A549 (cell line): ENCODE measurements around the gene ALDH16A1. TPM values are rescaled to one million over a fixed set of nuclear protein-coding genes. Genes with fewer than 3 reads are reported as not detected.

Experiments
- ATAC-seq, 2 experiments: fragments of 200-7000 bp in 1 of 2; fragments of >200 bp in 1 of 2; cut with Nextera tagmentation in 1 of 2; cut with Tn5 transposase in 1 of 2; 3 replicates each; pipeline versions ENCODE4 v1.8.0 to v1.9.1; 2018 to 2020; ENCODE audit warnings: mild to moderate bottlenecking in 1 of 2, moderate library complexity in 1 of 2
- CTCF ChIA-PET: fragments of 300-600 bp; sonication (Branson Sonifier 250); formaldehyde crosslinking; extraction: SDS; loops from one replicate; lab custom pipeline; 2021; ENCODE audit warnings: antibody characterized with exemption, inconsistent platforms; lab: Yijun Ruan, JAX
- POLR2A ChIA-PET: fragments of 350-600 bp; formaldehyde crosslinking; extraction: SDS; loops from one replicate; lab custom pipeline; 2021; ENCODE audit warnings: antibody characterized with exemption, inconsistent platforms; lab: Yijun Ruan, JAX
- DNase-seq, 2 experiments: peaks; one replicate each; pipeline versions ENCODE4 v3.0.0 to v3.0.0-alpha.2; 2011 to 2016; ENCODE audit warnings: low read depth in 1 of 2, low spot score in 1 of 2
- FAIRE-seq: peaks from 2 replicates; lab custom pipeline; 2011; peaks lifted over from hg19 to GRCh38; lab: Jason Lieb, UNC
- H3K27ac ChIP-seq, 2 experiments: fragments of >200 bp; sonication (Bioruptor Twin); formaldehyde crosslinking; 3 replicates each; pipeline ENCODE4 v1.5.1; 2016 to 2017
- H3K4me1 ChIP-seq: fragments of >200 bp; sonication (Bioruptor Twin); formaldehyde crosslinking; 3 replicates; pipeline ENCODE4 v1.6.1; 2016
- H3K4me2 ChIP-seq: fragments of >200 bp; sonication (Bioruptor Twin); formaldehyde crosslinking; 3 replicates; pipeline ENCODE4 v1.6.1; 2016
- H3K4me3 ChIP-seq: fragments of >200 bp; sonication (Bioruptor Twin); formaldehyde crosslinking; 3 replicates; pipeline ENCODE4 v1.5.1; 2016
- H3K9me3 ChIP-seq: fragments of >200 bp; sonication (Bioruptor Twin); formaldehyde crosslinking; 3 replicates; pipeline ENCODE4 v1.6.1; 2016
- BHLHE40 ChIP-seq: IDR thresholded peaks from 2 replicates; pipeline ENCODE4 v1.6.1; 2012; ENCODE audit warnings: low read depth, low read length, inconsistent platforms
- CBX2 ChIP-seq: fragments of 200-600 bp; sonication (generic); IDR thresholded peaks from 2 replicates; pipeline ENCODE4 v1.6.1; 2016; ENCODE audit warnings: low read depth, mild to moderate bottlenecking, borderline replicate concordance
- CHD2 ChIP-seq: fragments of 150-350 bp; IDR thresholded peaks from 2 replicates; pipeline ENCODE4 v1.6.1; 2014; ENCODE audit warnings: low read length; ENCODE audit not compliant: partially characterized antibody
- EP300 ChIP-seq, 2 experiments: fragments of >200 bp; sonication (Bioruptor Twin); formaldehyde crosslinking; IDR thresholded peaks; 2 replicates in 1 of 2; 3 replicates in 1 of 2; pipeline ENCODE4 v1.6.1; 2016 to 2017
- ESRRA ChIP-seq: fragments of 150-350 bp; IDR thresholded peaks from 2 replicates; pipeline ENCODE4 v1.6.1; 2014; ENCODE audit warnings: mild to moderate bottlenecking, low read length, borderline replicate concordance
- FOXS1 ChIP-seq: fragments of 250-450 bp; sonication (Bioruptor Pico); IDR thresholded peaks from 2 replicates; pipeline ENCODE4 v1.5.0; 2020; ENCODE audit warnings: mild to moderate bottlenecking, moderate library complexity
- GATA3 ChIP-seq: IDR thresholded peaks from 2 replicates; pipeline ENCODE4 v1.6.1; 2012; ENCODE audit warnings: borderline replicate concordance
- HOXA7 ChIP-seq: fragments of 250-450 bp; sonication (Bioruptor Pico); IDR thresholded peaks from 2 replicates; pipeline ENCODE4 v1.5.0; 2020; ENCODE audit warnings: mild to moderate bottlenecking, moderate library complexity
- HOXB5 ChIP-seq: fragments of 250-450 bp; sonication (Bioruptor Pico); IDR thresholded peaks from 2 replicates; pipeline ENCODE4 v1.5.0; 2020; ENCODE audit warnings: mild to moderate bottlenecking, moderate library complexity
- JUN ChIP-seq, 2 experiments: fragments of >200 bp; sonication (Bioruptor Twin); formaldehyde crosslinking; IDR thresholded peaks; 2 replicates in 1 of 2; 3 replicates in 1 of 2; pipeline ENCODE4 v1.6.1; 2016 to 2017
- JUNB ChIP-seq: fragments of >200 bp; sonication (Bioruptor Twin); formaldehyde crosslinking; IDR thresholded peaks from 2 replicates; pipeline ENCODE4 v1.6.1; 2016
- KDM1A ChIP-seq: fragments of 200-600 bp; sonication (generic); IDR thresholded peaks from 2 replicates; pipeline ENCODE4 v1.6.1; 2016; ENCODE audit warnings: low read depth, mild to moderate bottlenecking
- MYC ChIP-seq: IDR thresholded peaks from 2 replicates; pipeline ENCODE4 v1.6.1; 2012; ENCODE audit warnings: mild to moderate bottlenecking, inconsistent platforms, low read length, improper control_type of control experiment, borderline replicate concordance
- NR3C1 ChIP-seq: fragments of >200 bp; sonication (Bioruptor Twin); formaldehyde crosslinking; IDR thresholded peaks from 3 replicates; pipeline ENCODE4 v1.6.1; 2017
- POLR2A ChIP-seq: IDR thresholded peaks from 2 replicates; pipeline ENCODE4 v1.6.1; 2012; ENCODE audit warnings: mild to moderate bottlenecking, low read length
- POLR2AphosphoS2 ChIP-seq: conservative IDR thresholded peaks from 2 replicates; pipeline ENCODE4 v1.6.1; 2012; ENCODE audit warnings: low read length, improper control_type of control experiment, inconsistent platforms
- RAD21 ChIP-seq, 2 experiments: fragments of >200 bp in 1 of 2; sonication (Bioruptor Twin) in 1 of 2; formaldehyde crosslinking in 1 of 2; IDR thresholded peaks in 1 of 2; conservative IDR thresholded peaks in 1 of 2; 2 replicates in 1 of 2; 3 replicates in 1 of 2; pipeline ENCODE4 v1.6.1; 2012 to 2018; ENCODE audit warnings: inconsistent platforms in 1 of 2
- RCOR1 ChIP-seq: fragments of 150-350 bp; IDR thresholded peaks from 2 replicates; pipeline ENCODE4 v1.6.1; 2014; ENCODE audit warnings: antibody characterized with exemption, low read length, low read depth
- SMC3 ChIP-seq: fragments of >200 bp; sonication (Bioruptor Twin); formaldehyde crosslinking; IDR thresholded peaks from 3 replicates; pipeline ENCODE4 v1.6.1; 2018; ENCODE audit warnings: inconsistent platforms
- TFCP2L1 ChIP-seq: fragments of 250-450 bp; sonication (Bioruptor Pico); IDR thresholded peaks from 2 replicates; pipeline ENCODE4 v1.5.0; 2021; ENCODE audit warnings: mild to moderate bottlenecking
- ZNF302 ChIP-seq: fragments of 250-450 bp; sonication (Bioruptor Pico); IDR thresholded peaks from 2 replicates; pipeline ENCODE4 v1.9.0; 2021; ENCODE audit warnings: inconsistent platforms, mild to moderate bottlenecking, moderate library complexity
- ZSCAN20 ChIP-seq: fragments of 250-450 bp; sonication (Bioruptor Pico); IDR thresholded peaks from 2 replicates; pipeline ENCODE4 v1.8.0; 2022; ENCODE audit warnings: mild to moderate bottlenecking, moderate library complexity
- WGBS: methylation state at CpG from one replicate; pipeline ENCODE4 v1.1.6; 2017; ENCODE audit errors: missing lambda C conversion rate; 5-methylcytosine and 5-hydroxymethylcytosine counted together
- polyA plus RNA-seq, 4 experiments: library from polyadenylated mRNA; depleted of rRNA in 3 of 4; stranded (reverse); fragments of >200 nt; fragmentation: RNase III in 1 of 4; extraction: RNeasy Plus Mini Kit Qiagen cat#74134 plus additional on column Dnase treatment in 1 of 4; gene quantifications; 2 replicates in 3 of 4; 3 replicates in 1 of 4; pipeline ENCODE4 v1.2.3, GENCODE V29; 2011 to 2017
- TF ChIP-seq, protein P1 (sequence below): fragments of 150-350 bp; IDR thresholded peaks from 2 replicates; pipeline ENCODE4 v1.6.1; 2014; ENCODE audit warnings: low read depth, mild to moderate bottlenecking, low read length
- TF ChIP-seq, protein P2 (sequence below): fragments of 450-650 bp; IDR thresholded peaks from 2 replicates; pipeline ENCODE4 v1.6.1; 2014; ENCODE audit warnings: antibody characterized with exemption
- TF ChIP-seq, protein P3 (sequence below): fragments of 200-600 bp; sonication (generic); IDR thresholded peaks from 2 replicates; pipeline ENCODE4 v1.6.1; 2016; ENCODE audit warnings: antibody characterized with exemption, mild to moderate bottlenecking, moderate library complexity
- TF ChIP-seq, protein P4 (sequence below): fragments of >200 bp; sonication (Bioruptor Twin); formaldehyde crosslinking; IDR thresholded peaks from 3 replicates; pipeline ENCODE4 v1.6.1; 2016
- TF ChIP-seq, protein P5 (sequence below): IDR thresholded peaks from 2 replicates; pipeline ENCODE4 v1.6.1; 2012

Gene ALDH16A1
- polyA plus RNA-seq, 2 of the 4 experiments (the other 2 are of a cell fraction): 10.2 to 23.0 TPM

DNA sequence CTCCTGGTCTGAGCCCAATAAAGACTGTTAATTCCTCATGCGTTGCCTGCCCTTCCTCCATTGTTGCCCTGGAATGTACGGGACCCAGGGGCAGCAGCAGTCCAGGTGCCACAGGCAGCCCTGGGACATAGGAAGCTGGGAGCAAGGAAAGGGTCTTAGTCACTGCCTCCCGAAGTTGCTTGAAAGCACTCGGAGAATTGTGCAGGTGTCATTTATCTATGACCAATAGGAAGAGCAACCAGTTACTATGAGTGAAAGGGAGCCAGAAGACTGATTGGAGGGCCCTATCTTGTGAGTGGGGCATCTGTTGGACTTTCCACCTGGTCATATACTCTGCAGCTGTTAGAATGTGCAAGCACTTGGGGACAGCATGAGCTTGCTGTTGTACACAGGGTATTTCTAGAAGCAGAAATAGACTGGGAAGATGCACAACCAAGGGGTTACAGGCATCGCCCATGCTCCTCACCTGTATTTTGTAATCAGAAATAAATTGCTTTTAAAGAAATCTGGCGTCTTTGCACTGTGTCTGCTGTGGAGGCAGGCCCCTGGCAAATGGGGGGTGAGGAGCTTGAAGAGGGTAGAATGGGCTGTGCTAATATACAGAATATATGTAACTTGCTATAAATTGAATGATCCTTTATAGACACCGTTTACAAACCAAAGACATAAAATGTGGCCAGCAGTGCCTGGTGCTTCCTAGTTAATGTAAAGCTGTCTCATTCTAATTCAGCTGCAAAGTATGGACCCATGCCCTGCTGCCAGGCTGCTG lies 39.0 kb downstream of the ALDH16A1 start:
- Histone ChIP-seq H3K4me1 (peaks cover 27% of the 10 kb centered on the region), H3K4me2 (0 out of 3 replicates have a peak overlapping the region, but pooled peaks have one; percentile 80), H3K4me3 (no peak overlapping the region)
- FAIRE-seq (no peak), DNase-seq (no peak), ATAC-seq (no peak)
- WGBS: 66% methylated on average over 7 of the region's 7 CpGs
- ChIA-PET CTCF (interaction anchor here (1.1 to 1.7 kb wide), 4 partner anchors 13 to 55 kb away, joined by 3 to 7 read pairs (median 5); partner anchors contain the start of gene FLT3LG), POLR2A (interaction anchor here (1.1 to 2.3 kb wide), 4 partner anchors 13 to 40 kb away, joined by 3 to 12 read pairs (median 4); partner anchors contain the start of genes ALDH16A1, PIH1D1 and RCN3)
- TF ChIP-seq KDM1A (no peak), ZSCAN20 (CRISPR knock-in tag) (0 out of 2 replicates have a peak, but pooled peaks have one; percentile 9)
- TF ChIP-seq, all 56 proteins: peak for 1
- Histone ChIP-seq H3K27ac (peak overlapping the region in 1 of 2 experiments; percentile 4; a peak in 1 of 6 replicates), H3K9me3 (no peaks in the 10 kb centered on the region)

DNA sequence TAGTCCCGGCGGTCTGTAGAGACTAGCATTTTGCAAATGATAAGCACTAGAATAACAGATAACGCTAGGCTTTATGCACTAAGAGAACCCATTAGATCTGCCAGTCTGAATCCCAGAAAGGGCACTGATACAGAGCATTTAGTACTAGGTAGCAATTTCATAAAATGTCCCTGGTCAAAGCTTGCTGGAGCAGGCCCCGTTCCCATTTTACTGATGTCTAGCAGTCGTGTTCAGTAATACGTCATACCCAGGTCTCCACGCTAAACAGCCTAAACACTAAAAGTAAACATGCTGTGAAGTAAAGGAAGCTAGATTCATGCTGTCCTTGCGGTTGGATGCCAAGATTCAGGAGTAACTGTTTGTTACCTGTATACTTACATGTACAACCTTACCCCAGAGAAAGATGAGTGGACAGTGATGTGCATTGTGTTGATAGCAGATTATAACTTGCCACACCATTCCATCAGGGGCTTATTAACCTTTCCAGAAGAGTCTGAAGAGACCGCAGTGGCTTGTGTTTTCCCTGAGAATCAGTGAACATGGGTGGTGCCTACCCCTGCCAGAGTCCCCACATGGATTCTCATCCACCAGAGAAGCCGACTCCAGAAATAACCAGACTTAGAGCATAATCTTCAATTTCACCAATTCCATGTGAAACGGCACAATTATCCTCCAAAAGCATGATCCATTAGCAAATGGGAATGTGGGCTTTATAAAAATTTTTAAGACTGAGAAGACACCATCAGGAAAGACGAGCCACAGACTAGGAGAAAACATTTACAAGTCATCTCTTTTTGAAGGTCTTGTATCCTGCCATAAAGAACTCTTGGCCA lies 39.8 kb downstream of the ALDH16A1 start:
- Histone ChIP-seq H3K4me2 (no peak overlapping the region), H3K27ac (peak overlapping the region in 1 of 2 experiments; percentile 4; a peak in 2 of 6 replicates), H3K4me3 (no peak overlapping the region), H3K4me1 (peaks cover 31% of the 10 kb centered on the region), H3K9me3 (no peaks in the 10 kb centered on the region)
- DNase-seq: peak in 1 of 2 experiments; percentile 83
- ChIA-PET POLR2A (interaction anchor here (0.6 to 2.3 kb wide), 5 partner anchors 14 to 94 kb away, joined by 3 to 12 read pairs (median 5); partner anchors contain the start of genes ALDH16A1, PIH1D1 and RCN3), CTCF (interaction anchor here (1.1 to 1.7 kb wide), 4 partner anchors 14 to 54 kb away, joined by 3 to 7 read pairs (median 5); partner anchors contain the start of gene FLT3LG)
- 54% methylated on average over 12 of the region's 12 CpGs for whole genome bisulfite sequencing
- ATAC-seq: peak; percentile 2 to 17; a peak in 5 of 6 replicates
- no peak for FAIRE-seq
- TF ChIP-seq NR3C1 (no peak), RCOR1 (no peak), RAD21 (conservative IDR thresholded peaks at IDR 0.05 in 1 of 2, IDR thresholded peaks at IDR 0.05 in 1 of 2) (no peak), ZNF302 (CRISPR knock-in tag) (no peak), GATA3 (peak; percentile 49), SMC3 (no peak), MYC (no peak), CHD2 (no peak), EP300 (IDR thresholded peaks at IDR 0.05) (no peak), POLR2AphosphoS2 (peak; percentile 100), ESRRA (no peak), HOXA7 (CRISPR knock-in tag) (peak; percentile 99), TFCP2L1 (peak; percentile 99), FOXS1 (CRISPR knock-in tag) (no peak), HOXB5 (peak; percentile 63; the same call in 1 of the 2 replicates), CBX2 (no peak), JUNB (no peak), JUN (IDR thresholded peaks at IDR 0.05) (peak; percentile 72 to 95), BHLHE40 (no peak), POLR2A (no peak; the same call in 1 of the 2 replicates), ZSCAN20 (CRISPR knock-in tag) (no peak; the same call in 1 of the 2 replicates)
- TF ChIP-seq, protein P1, sequence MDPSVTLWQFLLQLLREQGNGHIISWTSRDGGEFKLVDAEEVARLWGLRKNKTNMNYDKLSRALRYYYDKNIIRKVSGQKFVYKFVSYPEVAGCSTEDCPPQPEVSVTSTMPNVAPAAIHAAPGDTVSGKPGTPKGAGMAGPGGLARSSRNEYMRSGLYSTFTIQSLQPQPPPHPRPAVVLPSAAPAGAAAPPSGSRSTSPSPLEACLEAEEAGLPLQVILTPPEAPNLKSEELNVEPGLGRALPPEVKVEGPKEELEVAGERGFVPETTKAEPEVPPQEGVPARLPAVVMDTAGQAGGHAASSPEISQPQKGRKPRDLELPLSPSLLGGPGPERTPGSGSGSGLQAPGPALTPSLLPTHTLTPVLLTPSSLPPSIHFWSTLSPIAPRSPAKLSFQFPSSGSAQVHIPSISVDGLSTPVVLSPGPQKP: no peak
- TF ChIP-seq, protein P2, sequence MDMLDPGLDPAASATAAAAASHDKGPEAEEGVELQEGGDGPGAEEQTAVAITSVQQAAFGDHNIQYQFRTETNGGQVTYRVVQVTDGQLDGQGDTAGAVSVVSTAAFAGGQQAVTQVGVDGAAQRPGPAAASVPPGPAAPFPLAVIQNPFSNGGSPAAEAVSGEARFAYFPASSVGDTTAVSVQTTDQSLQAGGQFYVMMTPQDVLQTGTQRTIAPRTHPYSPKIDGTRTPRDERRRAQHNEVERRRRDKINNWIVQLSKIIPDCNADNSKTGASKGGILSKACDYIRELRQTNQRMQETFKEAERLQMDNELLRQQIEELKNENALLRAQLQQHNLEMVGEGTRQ: no peak
- TF ChIP-seq, protein P3, sequence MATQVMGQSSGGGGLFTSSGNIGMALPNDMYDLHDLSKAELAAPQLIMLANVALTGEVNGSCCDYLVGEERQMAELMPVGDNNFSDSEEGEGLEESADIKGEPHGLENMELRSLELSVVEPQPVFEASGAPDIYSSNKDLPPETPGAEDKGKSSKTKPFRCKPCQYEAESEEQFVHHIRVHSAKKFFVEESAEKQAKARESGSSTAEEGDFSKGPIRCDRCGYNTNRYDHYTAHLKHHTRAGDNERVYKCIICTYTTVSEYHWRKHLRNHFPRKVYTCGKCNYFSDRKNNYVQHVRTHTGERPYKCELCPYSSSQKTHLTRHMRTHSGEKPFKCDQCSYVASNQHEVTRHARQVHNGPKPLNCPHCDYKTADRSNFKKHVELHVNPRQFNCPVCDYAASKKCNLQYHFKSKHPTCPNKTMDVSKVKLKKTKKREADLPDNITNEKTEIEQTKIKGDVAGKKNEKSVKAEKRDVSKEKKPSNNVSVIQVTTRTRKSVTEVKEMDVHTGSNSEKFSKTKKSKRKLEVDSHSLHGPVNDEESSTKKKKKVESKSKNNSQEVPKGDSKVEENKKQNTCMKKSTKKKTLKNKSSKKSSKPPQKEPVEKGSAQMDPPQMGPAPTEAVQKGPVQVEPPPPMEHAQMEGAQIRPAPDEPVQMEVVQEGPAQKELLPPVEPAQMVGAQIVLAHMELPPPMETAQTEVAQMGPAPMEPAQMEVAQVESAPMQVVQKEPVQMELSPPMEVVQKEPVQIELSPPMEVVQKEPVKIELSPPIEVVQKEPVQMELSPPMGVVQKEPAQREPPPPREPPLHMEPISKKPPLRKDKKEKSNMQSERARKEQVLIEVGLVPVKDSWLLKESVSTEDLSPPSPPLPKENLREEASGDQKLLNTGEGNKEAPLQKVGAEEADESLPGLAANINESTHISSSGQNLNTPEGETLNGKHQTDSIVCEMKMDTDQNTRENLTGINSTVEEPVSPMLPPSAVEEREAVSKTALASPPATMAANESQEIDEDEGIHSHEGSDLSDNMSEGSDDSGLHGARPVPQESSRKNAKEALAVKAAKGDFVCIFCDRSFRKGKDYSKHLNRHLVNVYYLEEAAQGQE: peak; percentile 26; the same call in 1 of the 2 replicates
- TF ChIP-seq, protein P4, sequence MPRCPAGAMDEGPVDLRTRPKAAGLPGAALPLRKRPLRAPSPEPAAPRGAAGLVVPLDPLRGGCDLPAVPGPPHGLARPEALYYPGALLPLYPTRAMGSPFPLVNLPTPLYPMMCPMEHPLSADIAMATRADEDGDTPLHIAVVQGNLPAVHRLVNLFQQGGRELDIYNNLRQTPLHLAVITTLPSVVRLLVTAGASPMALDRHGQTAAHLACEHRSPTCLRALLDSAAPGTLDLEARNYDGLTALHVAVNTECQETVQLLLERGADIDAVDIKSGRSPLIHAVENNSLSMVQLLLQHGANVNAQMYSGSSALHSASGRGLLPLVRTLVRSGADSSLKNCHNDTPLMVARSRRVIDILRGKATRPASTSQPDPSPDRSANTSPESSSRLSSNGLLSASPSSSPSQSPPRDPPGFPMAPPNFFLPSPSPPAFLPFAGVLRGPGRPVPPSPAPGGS: peak; percentile 67; the same call in 1 of the 3 replicates
- TF ChIP-seq, protein P5, sequence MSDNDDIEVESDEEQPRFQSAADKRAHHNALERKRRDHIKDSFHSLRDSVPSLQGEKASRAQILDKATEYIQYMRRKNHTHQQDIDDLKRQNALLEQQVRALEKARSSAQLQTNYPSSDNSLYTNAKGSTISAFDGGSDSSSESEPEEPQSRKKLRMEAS: no peak
